Ovary (tissue), 9 donors: ENCODE results near the gene WDR93. TPM values are rescaled to one million over a fixed set of nuclear protein-coding genes. Genes with fewer than 3 reads are reported as not detected.
"Not testable (repeated sequence)": the region's sequence is repeated elsewhere in the genome, so short reads cannot be mapped to it uniquely, and the experiment has no call there.

ENCODE experiments used
- DNase-seq, 5 donors: peaks; one replicate each; pipeline ENCODE4 v3.0.0-alpha.2; 2019 to 2020
- H3K27ac ChIP-seq, 2 donors: fragments of 200-600 bp; one replicate each; pipeline versions ENCODE4 v1.5.1 to v1.8.0; 2019 to 2022
- H3K27me3 ChIP-seq: fragments of 200-600 bp; one replicate; pipeline ENCODE4 v1.8.0; 2022
- H3K36me3 ChIP-seq: fragments of 200-600 bp; sonication (generic); one replicate; pipeline ENCODE4 v1.5.1; 2019
- H3K4me1 ChIP-seq: one replicate; pipeline ENCODE4 v1.8.1; 2013; ENCODE audit warnings: mild to moderate bottlenecking, moderate library complexity; ENCODE audit not compliant: insufficient read depth
- H3K4me3 ChIP-seq: fragments of 200-600 bp; sonication (generic); one replicate; pipeline ENCODE4 v1.5.1; 2017
- H3K9me3 ChIP-seq, 2 donors: fragments of 200-600 bp in 1 of 2; sonication (generic) in 1 of 2; one replicate each; pipeline versions ENCODE4 v1.5.1 to v1.8.1; 2013 to 2019; ENCODE audit warnings: mild to moderate bottlenecking in 1 of 2, moderate library complexity in 1 of 2
- EP300 ChIP-seq: sonication (generic); formaldehyde crosslinking; IDR thresholded peaks from one replicate; pipeline ENCODE4 v1.6.1; 2017; ENCODE audit warnings: antibody characterized with exemption
- POLR2A ChIP-seq: fragments of 450-650 bp; IDR thresholded peaks from one replicate; pipeline ENCODE4 v1.6.1; 2017; ENCODE audit warnings: antibody characterized with exemption, mild to moderate bottlenecking, moderate library complexity
- WGBS, 3 donors: extraction: QIAGEN DNeasy Blood & Tissue Kit in 1 of 3; methylation state at CpG; one replicate each; pipeline versions ENCODE4 v1.1.5 to v1.1.7; 2013 to 2017; 5-methylcytosine and 5-hydroxymethylcytosine counted together
- intact Hi-C, 4 donors: fragments of 100-400 bp; cut with DNase I; formaldehyde crosslinking; loops; one replicate each; pipeline versions ENCODE4 v1.11.0 to v1.15.1; 2022 to 2023
- polyA plus RNA-seq, 2 donors: library from polyadenylated mRNA; stranded (reverse); fragments of 200-250 nt in 1 of 2; fragments of 350-450 nt in 1 of 2; fragmentation: Illumina TruSeq in 1 of 2; extraction: RNeasy Lipid Tissue Mini Kit (QIAGEN cat#74804) in 1 of 2; gene quantifications; one replicate each; pipeline ENCODE4 v1.2.3, GENCODE V29; 2013 to 2014
- total RNA-seq, 7 donors: library from RNA; depleted of rRNA in 2 of 7; stranded (reverse); fragments of >200 nt in 2 of 7; fragmentation: NEBNext Ultra II Directional in 3 of 7; extraction: Animal tissue kit (Norgen Biotek cat#: 25700) in 3 of 7; gene quantifications; one replicate each; pipeline versions ENCODE4 v1.1.0 to v1.2.4, GENCODE V29; 2016 to 2023
- TF ChIP-seq, protein P1 (sequence below), 3 donors: fragments of 450-650 bp in 2 of 3; fragments of 200-600 bp in 1 of 3; IDR thresholded peaks; one replicate each; pipeline versions ENCODE4 v1.5.1 to v1.8.0; 2016 to 2022; ENCODE audit warnings: antibody characterized with exemption in 3 of 3, mild to moderate bottlenecking in 1 of 3
- donor health status: DM: no; HTN: no; CAD: no; lungs with moderate emphysema.
- donor health status: DM: no; HTN: no; CAD: no.
- donor health status: Bipolar disorder and iron deficiency.
- donor health status: DM: yes; HTN: yes; CAD: no.
- donor health status: DM: no; HTN: no; CAD: no.
- donor health status: DM: yes; HTN: yes; CAD: no.

The WDR93 gene
- total and polyA plus RNA-seq, 9 donors = 0.23 to 3.2 (median 0.46) TPM; not detected in 1

DNA sequence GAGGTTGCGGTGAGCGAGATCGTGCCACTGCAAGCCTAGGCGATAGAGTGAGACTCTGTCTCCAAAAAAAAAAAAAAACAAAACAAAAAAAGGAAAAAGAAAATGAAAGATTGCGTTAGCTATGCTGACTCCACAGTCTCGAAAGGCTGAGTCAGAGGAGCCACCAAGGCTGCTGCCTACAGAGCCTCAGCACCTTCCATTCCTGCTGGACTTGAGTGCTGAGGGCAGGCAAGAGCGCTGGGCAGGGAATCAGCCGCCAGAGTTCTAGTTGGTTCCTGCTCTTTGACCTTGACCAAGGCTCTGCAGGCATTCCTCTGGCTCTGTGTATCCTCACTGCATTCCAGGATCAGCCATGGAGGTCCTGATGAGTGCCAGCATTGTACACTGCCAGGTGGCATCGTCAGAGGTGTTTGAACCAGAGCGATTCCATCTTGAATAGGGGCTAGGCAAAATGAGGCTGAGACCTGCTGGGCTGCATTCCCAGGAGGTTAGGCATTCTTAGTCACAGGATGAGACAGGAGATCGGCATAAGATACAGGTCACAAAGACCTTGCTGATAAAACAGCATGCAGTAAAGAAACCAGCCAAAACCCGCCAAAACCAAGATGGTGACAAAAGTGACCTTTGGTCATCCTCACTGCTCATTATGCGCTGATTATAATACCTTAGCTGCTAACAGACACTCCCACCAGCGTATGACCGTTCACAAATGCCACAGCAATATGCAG lies 91.4 kb downstream of the WDR93 start:
- intact Hi-C loops = no loop called here
- Histone ChIP-seq H3K4me1 (peaks cover 2% of the 10 kb centered on the region), H3K27ac (no peak overlapping the region), H3K9me3 (no peaks in the 10 kb centered on the region), H3K36me3 (no peaks in the 10 kb centered on the region), H3K4me3 (no peak overlapping the region), H3K27me3 (no peaks in the 10 kb centered on the region)
- TF ChIP-seq EP300 (no peak), POLR2A (no peak)
- TF ChIP-seq, protein P1, sequence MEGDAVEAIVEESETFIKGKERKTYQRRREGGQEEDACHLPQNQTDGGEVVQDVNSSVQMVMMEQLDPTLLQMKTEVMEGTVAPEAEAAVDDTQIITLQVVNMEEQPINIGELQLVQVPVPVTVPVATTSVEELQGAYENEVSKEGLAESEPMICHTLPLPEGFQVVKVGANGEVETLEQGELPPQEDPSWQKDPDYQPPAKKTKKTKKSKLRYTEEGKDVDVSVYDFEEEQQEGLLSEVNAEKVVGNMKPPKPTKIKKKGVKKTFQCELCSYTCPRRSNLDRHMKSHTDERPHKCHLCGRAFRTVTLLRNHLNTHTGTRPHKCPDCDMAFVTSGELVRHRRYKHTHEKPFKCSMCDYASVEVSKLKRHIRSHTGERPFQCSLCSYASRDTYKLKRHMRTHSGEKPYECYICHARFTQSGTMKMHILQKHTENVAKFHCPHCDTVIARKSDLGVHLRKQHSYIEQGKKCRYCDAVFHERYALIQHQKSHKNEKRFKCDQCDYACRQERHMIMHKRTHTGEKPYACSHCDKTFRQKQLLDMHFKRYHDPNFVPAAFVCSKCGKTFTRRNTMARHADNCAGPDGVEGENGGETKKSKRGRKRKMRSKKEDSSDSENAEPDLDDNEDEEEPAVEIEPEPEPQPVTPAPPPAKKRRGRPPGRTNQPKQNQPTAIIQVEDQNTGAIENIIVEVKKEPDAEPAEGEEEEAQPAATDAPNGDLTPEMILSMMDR (IDR thresholded peaks at IDR 0.05) = no peak
- 55 to 74% (median 59%) methylated on average over 15 of the region's 15 CpGs for WGBS, 3 donors
- DNase-seq = no peak

DNA sequence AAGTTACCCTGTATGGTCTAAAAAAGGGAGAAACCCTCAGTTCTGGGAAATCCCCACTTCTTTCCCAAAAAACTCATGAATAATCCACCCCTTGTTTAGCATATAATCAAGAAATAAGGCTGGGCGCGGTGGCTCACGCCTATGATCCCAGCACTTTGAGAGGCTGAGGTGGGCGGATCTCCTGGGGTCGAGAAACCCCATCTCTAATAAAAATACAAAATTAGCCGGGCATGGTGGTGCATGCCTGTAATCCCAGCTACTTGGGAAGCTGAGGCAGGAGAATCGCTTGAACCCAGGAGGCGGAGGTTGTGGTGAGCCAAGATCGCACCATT lies 92.0 kb downstream of the WDR93 start:
- DNase-seq, H3K27me3 ChIP-seq, H3K9me3 ChIP-seq, H3K36me3 ChIP-seq, H3K4me1 ChIP-seq, H3K4me3 ChIP-seq, intact Hi-C loops, H3K27ac ChIP-seq: not testable (repeated sequence)
- 89 to 97% (median 92%) methylated on average over 9 of the region's 9 CpGs for WGBS, 3 donors

DNA sequence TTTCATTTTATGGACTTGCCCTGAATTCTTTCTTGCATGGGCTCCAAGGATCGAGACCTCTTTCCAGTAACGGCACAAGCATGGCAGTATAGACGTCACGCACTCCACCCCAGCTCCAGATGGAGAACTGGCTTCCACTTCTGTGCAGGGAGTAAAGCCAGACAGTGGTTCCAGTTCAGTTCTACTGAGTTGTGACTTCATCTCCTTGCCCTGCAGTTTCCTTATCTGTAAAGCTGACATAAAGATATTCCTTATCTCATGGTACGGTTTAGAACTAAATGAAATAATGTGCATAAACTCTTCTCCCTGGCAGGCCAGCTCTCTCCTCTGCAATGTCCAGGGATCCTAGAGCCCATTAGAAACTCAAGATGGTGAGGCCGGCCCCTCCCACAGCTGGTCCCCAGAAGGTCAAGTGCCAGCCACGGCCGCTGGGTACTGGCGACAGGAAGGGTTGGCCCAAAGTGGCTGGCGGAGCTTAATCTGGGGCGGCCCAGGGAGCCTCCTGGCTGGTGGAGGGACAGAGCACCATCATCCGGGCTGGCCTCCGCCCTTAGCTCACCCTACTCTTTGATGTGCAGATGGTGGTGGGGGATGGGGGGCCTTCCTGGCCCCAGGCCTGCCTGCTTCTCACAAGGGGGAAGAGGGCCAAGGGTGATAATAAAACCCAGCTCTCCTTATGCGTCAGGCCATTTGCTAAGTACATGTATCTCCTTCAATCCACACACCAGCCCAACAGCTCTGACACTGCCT lies 92.7 kb downstream of the WDR93 start:
- no peak for DNase-seq
- Histone ChIP-seq H3K36me3 (no peaks in the 10 kb centered on the region), H3K9me3 (no peaks in the 10 kb centered on the region), H3K27ac (no peak overlapping the region), H3K4me3 (no peak overlapping the region), H3K27me3 (no peaks in the 10 kb centered on the region), H3K4me1 (peaks cover 2% of the 10 kb centered on the region)
- intact Hi-C loops = no loop called here
- 56 to 69% (median 68%) methylated on average over 10 to 14 of the region's 14 CpGs for WGBS, 3 donors
- TF ChIP-seq POLR2A (no peak), EP300 (no peak)
- TF ChIP-seq, protein P1 (IDR thresholded peaks at IDR 0.05) = no peak

DNA sequence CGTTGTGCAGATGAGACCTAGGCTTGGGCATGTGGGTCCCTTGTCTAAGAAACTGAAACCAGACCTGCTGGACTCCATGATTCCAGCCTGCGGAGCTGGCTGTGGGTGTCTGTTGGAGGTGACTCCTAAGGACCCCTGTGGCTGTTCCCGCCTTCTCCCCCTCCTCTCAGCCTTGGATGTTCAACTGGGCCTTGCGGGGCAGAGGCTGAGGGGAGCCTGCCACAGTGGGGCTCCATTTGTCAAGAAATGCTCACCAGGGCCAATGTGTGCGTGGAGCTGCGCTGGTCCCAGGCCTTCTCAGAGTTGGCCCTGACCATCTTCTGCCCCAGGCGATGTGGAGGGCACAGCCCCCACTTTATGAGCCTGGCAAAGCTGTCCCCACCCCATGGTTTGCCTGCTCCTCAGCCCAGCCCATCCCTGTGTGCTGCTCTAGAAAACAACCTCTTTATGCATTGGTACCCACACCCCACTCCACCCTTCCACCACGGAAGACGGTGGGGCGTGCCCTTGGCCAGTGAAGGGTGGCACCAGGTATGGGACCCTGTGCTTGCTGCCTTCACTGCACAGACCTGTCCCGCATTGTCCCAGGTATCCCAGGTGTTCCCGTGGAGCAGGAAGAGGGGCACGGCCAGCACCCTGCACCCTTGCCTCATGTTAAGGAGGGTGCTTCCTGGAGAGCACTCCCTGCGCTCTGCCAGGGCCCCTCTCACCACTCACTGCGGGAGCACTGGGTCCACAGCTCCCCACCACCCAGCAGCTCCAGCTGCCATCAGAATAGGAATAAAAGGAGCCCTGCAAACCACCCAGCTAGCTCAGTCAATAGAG lies 93.5 kb downstream of the WDR93 start:
- Histone ChIP-seq H3K4me1 (peaks cover 2% of the 10 kb centered on the region), H3K36me3 (no peaks in the 10 kb centered on the region), H3K27me3 (no peaks in the 10 kb centered on the region), H3K27ac (no peak overlapping the region), H3K9me3 (no peaks in the 10 kb centered on the region), H3K4me3 (no peak overlapping the region)
- DNase-seq = no peak
- 84 to 90% (median 89%) methylated on average over 14 to 15 of the region's 15 CpGs for WGBS, 3 donors
- intact Hi-C loops = no loop called here
- TF ChIP-seq, protein P1 (IDR thresholded peaks at IDR 0.05) = no peak
- TF ChIP-seq EP300 (no peak), POLR2A (no peak)
